Stimulated activated CD8-positive, alpha-beta memory T cell treated with anti-CD3 and anti-CD28 coated beads, Interleukin-12 subunit alpha, Interleukin-12 subunit beta, amount 100 ng/mL, for 1 hour (primary cell): ENCODE results near the gene CDH24.

Experiments
- DNase-seq: peaks from one replicate; pipeline ENCODE4 v3.0.0-alpha.2; 2020; ENCODE audit warnings: low read depth

The CDH24 gene

GRCh38 chr14:23043145-23043544 is 14.2 kb downstream of the CDH24 start:
- DNase-seq = no peak

GRCh38 chr14:23042162-23042965 is 15.0 kb downstream of the CDH24 start, which contains the start of gene PSMB11:
Gene PSMB11, plus strand, starts transcription at chr14:23042212. Its CDS starts 14 bp downstream, at chr14:23042226.
- no peak for DNase-seq

- no peak for DNase-seq
These were observed 15.6 kb downstream of the CDH24 start for GRCh38 chr14:23041729-23042128.

- DNase-seq = no peak
These were observed 17.2 kb downstream of the CDH24 start for GRCh38 chr14:23040100-23040499.

- DNase-seq = no peak
These were observed 21.8 kb downstream of the CDH24 start for GRCh38 chr14:23035303-23036144.

- peak; percentile 76 for DNase-seq
These were observed 22.6 kb downstream of the CDH24 start, which contains the start of gene PSMB5 for GRCh38 chr14:23034498-23035302. Gene PSMB5, minus strand, starts transcription at chr14:23034900. Its CDS starts 19 bp downstream, at chr14:23034881.

- no peak for DNase-seq
These were observed 23.4 kb downstream of the CDH24 start for GRCh38 chr14:23033801-23034497.

- no peak for DNase-seq
These were observed 24.0 kb downstream of the CDH24 start for GRCh38 chr14:23033251-23033727.

GRCh38 chr14:23030936-23031335 is 26.4 kb downstream of the CDH24 start:
- no peak for DNase-seq

GRCh38 chr14:23028799-23029198 is 28.5 kb downstream of the CDH24 start:
- DNase-seq = no peak

GRCh38 chr14:23025151-23025814 is 32.0 kb downstream of the CDH24 start:
- DNase-seq = no peak

GRCh38 chr14:23024612-23025075 is 32.7 kb downstream of the CDH24 start:
- no peak for DNase-seq

GRCh38 chr14:23023795-23024152 is 33.5 kb downstream of the CDH24 start:
- no peak for DNase-seq

GRCh38 chr14:23023022-23023794 is 34.1 kb downstream of the CDH24 start:
- no peak for DNase-seq

GRCh38 chr14:23021889-23022442 is 35.4 kb downstream of the CDH24 start:
- DNase-seq = no peak

- no peak for DNase-seq
These were observed 35.9 kb downstream of the CDH24 start for GRCh38 chr14:23021434-23021833.

- no peak for DNase-seq
These were observed 36.9 kb downstream of the CDH24 start for GRCh38 chr14:23020143-23021128.

- DNase-seq = no peak
These were observed 39.2 kb downstream of the CDH24 start for GRCh38 chr14:23018107-23018506.
